OCI-LY7 (cell line): Measurements from ENCODE around the gene LYG1. TPM values are rescaled to one million over a fixed set of nuclear protein-coding genes. Genes with fewer than 3 reads are reported as not detected.
A peak's percentile ranks its signal among the peaks of the same experiment; 100 is the strongest.
"Not testable (repeated sequence)": the region's sequence is repeated elsewhere in the genome, so short reads cannot be mapped to it uniquely, and the experiment has no call there.

ENCODE experiments used
- Bru-seq: library from RNA; stranded (reverse); fragments of 400-500 nt; gene quantifications from one replicate; lab custom pipeline; 2021; lab: Mats Ljungman, UMichigan
- BruChase-seq, 2 experiments: library from RNA; stranded (reverse); fragments of 400-500 nt; gene quantifications; one replicate each; lab custom pipeline; 2021; lab: Mats Ljungman, UMichigan
- BruUV-seq: library from RNA; stranded (reverse); fragments of 400-500 nt; replicated peaks from 2 replicates; lab custom pipeline; 2021; lab: Mats Ljungman, UMichigan
- CTCF ChIA-PET: fragments of 300-600 bp; sonication (Branson Sonifier 250); formaldehyde crosslinking; loops from one replicate; lab custom pipeline; 2022; ENCODE audit warnings: antibody characterized with exemption; ENCODE audit not compliant: unreplicated experiment; lab: Charles Lee
- POLR2A ChIA-PET: fragments of 300-600 bp; sonication (Branson Sonifier 250); formaldehyde crosslinking; loops from one replicate; lab custom pipeline; 2022; ENCODE audit warnings: antibody characterized with exemption; lab: Charles Lee
- DNase-seq: peaks from one replicate; pipeline ENCODE4 v3.0.0-alpha.2; 2015; ENCODE audit warnings: low spot score
- H2AFZ ChIP-seq: fragments of 200-600 bp; sonication (generic), shearing (Covaris generic); 2 replicates; pipeline ENCODE4 v1.6.1; 2014; ENCODE audit warnings: mild to moderate bottlenecking, antibody characterized with exemption, low read length, moderate library complexity
- H3K27ac ChIP-seq: fragments of 200-600 bp; sonication (generic); 2 replicates; pipeline ENCODE4 v1.5.1; 2014; ENCODE audit warnings: mixed run types, low read depth, mild to moderate bottlenecking, moderate library complexity, low read length, inconsistent platforms; ENCODE audit not compliant: poor library complexity, severe bottlenecking
- H3K36me3 ChIP-seq: fragments of 200-600 bp; sonication (generic); 2 replicates; pipeline ENCODE4 v1.6.1; 2014; ENCODE audit warnings: mild to moderate bottlenecking, antibody characterized with exemption, low read length, moderate library complexity, mixed read lengths; ENCODE audit not compliant: insufficient read depth
- H3K4me1 ChIP-seq: fragments of 200-600 bp; sonication (generic); 2 replicates; pipeline ENCODE4 v1.5.1; 2014; ENCODE audit warnings: mild to moderate bottlenecking, low read length; ENCODE audit not compliant: insufficient read depth, poor library complexity, severe bottlenecking
- H3K4me2 ChIP-seq: fragments of 200-600 bp; sonication (generic); 2 replicates; pipeline ENCODE4 v1.6.1; 2014; ENCODE audit warnings: mild to moderate bottlenecking, low read length
- H3K4me3 ChIP-seq: fragments of 200-600 bp; sonication (generic); 2 replicates; pipeline ENCODE4 v1.5.1; 2014; ENCODE audit warnings: mild to moderate bottlenecking, low read depth, low read length; ENCODE audit not compliant: poor library complexity, severe bottlenecking
- H3K79me2 ChIP-seq: fragments of 200-600 bp; sonication (generic); 2 replicates; pipeline ENCODE4 v1.6.1; 2016; ENCODE audit warnings: low read depth, mild to moderate bottlenecking, low read length, moderate library complexity, mixed read lengths; ENCODE audit not compliant: insufficient read depth
- H3K9me2 ChIP-seq: fragments of 200-600 bp; sonication (generic); 2 replicates; pipeline ENCODE4 v1.6.1; 2016; ENCODE audit warnings: mild to moderate bottlenecking, low read length, mixed read lengths; ENCODE audit not compliant: insufficient read depth
- H3K9me3 ChIP-seq: fragments of 200-600 bp; sonication (generic); 2 replicates; pipeline ENCODE4 v1.6.1; 2014; ENCODE audit warnings: mild to moderate bottlenecking, mixed run types, low read length, mixed read lengths
- H4K20me1 ChIP-seq: fragments of 200-600 bp; sonication (generic); 2 replicates; pipeline ENCODE4 v1.6.1; 2014; ENCODE audit warnings: mild to moderate bottlenecking, antibody characterized with exemption, low read length, moderate library complexity, mixed read lengths; ENCODE audit not compliant: insufficient read depth
- EZH2phosphoT487 ChIP-seq: fragments of 200-600 bp; sonication (generic); IDR thresholded peaks from 2 replicates; pipeline ENCODE4 v1.6.1; 2018; ENCODE audit warnings: low read depth, borderline replicate concordance, mild to moderate bottlenecking, mixed run types, antibody characterized with exemption, low read length, moderate library complexity, mixed read lengths
- intact Hi-C: fragments of 100-400 bp; cut with micrococcal nuclease; formaldehyde crosslinking; loops from one replicate; pipeline ENCODE4 v1.10.0; 2022; ENCODE audit not compliant: unreplicated experiment
- long read RNA-seq: library from polyadenylated mRNA; stranded (forward); transcript quantifications from one replicate; pipeline ENCODE4 v2.0.0, GENCODE V29; 2022
- total RNA-seq, 2 experiments: library from RNA; depleted of rRNA in 1 of 2; stranded (reverse); fragments of >200 nt in 1 of 2; shearing (Covaris generic) in 1 of 2; gene quantifications; 2 replicates each; pipeline ENCODE4 v1.2.3, GENCODE V29; 2014 to 2022
- TF ChIP-seq, protein P1 (sequence below): fragments of 200-600 bp; sonication (generic); conservative IDR thresholded peaks from 2 replicates; pipeline ENCODE4 v1.5.1; 2014; ENCODE audit warnings: mild to moderate bottlenecking, antibody characterized with exemption, low read length, moderate library complexity, mixed read lengths

The LYG1 gene
- total RNA-seq (2014; rRNA removed; shearing (Covaris generic)) (2.7 and 3.0 TPM in 2 replicates), total RNA-seq (2022) (1.8 and 2.2 TPM in 2 replicates), Bru-seq, nascent RNA (percentile 42 among the genes with signal in this experiment), BruChase-seq, experiment 1, labeled RNA remaining after a 6-hour chase (percentile 52 among the genes with signal in this experiment), BruChase-seq, experiment 2, labeled RNA remaining after a 2-hour chase (percentile 52 among the genes with signal in this experiment)
- long read RNA-seq, partial matches to known transcripts, result 0 of 2 reads
- long read RNA-seq, other reads (novel, unspliced or antisense), result 2 of 2 reads

DNA sequence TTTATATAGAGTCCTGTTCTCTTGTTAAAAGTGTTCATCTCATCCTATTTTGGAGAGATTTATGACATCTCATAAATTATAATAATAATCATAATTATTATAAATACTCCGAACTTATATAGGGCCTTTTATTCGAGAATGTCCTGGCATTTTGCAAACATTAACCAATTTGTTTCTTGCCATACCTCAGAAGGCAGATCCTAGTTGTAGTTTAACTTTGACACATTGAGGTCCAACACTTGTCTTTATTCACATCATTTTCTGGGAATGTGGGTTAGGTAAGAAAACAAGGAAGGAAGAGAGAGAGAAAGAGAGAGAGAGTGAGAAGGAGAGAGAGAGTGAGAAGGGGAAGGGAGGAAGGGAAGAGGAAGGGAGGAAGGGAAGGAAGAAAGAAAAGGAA lies at the start of gene LYG1:
LYG1 (minus strand) TSS at position 101 of the 400 bp plus-strand sequence. CDS start 5,527 bp downstream, outside the sequence.
- intact Hi-C loops, H3K79me2 ChIP-seq, H3K9me2 ChIP-seq, H3K36me3 ChIP-seq, POLR2A ChIA-PET, H3K27ac ChIP-seq, H4K20me1 ChIP-seq, H3K4me2 ChIP-seq, CTCF ChIA-PET, H3K4me3 ChIP-seq, H3K4me1 ChIP-seq, H2AFZ ChIP-seq, DNase-seq, H3K9me3 ChIP-seq, BruUV-seq: not testable (repeated sequence)

DNA sequence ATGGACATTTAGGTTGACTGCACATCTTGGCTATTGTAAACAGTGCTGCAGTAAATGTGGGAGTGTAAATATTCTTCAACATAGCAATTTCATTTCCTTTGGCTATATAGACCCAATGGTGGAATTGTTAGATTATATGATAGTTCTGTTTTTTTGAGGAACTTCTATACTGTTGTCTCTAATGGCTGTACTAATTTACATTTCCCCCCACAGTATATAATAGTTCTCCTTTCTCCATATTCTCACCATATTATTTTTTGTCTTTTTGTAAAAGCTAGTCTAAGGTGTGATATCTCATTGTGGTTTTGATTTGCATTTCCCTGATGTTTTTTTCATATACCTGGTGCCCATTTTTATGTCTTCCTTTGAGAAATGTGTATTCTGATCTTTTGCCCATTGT lies 49.2 kb upstream of the LYG1 start:
- POLR2A ChIA-PET, result no interaction called here
- CTCF ChIA-PET, result no interaction called here

DNA sequence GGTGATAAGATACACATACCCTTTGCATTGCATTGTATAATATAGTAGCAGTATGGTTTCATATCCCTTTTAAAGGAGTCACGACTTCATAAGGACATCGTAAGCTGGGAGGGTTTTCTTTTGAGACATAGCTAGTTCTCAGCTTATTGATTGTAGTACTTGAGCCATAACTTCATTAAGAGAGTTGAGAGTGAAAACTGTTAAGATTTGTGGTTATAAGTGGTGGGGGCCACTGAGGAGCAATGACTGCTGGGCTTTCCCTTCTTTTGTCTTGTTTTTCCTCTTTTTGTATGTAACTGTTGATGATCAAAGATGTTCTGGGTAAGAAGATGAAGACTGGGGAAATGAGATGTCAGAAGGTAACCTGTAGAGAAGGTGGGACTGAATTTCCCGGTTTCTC lies 47.2 kb upstream of the LYG1 start:
- BruUV-seq, result no TSS peak
- intact Hi-C loops, result no loop called here
- peaks cover 26% of the 10 kb centered on the region for H3K4me1 ChIP-seq
- no peaks in the 10 kb centered on the region for H3K9me3 ChIP-seq
- ChIA-PET CTCF (no interaction called here), POLR2A (interaction anchor here (0.9 to 1.5 kb wide), 3 partner anchors 9 to 11 kb away, joined by 3 to 8 read pairs (median 4); partner anchors contain the start of gene EIF5B)
- H3K79me2 ChIP-seq, result peaks cover 97% of the 10 kb centered on the region
- H4K20me1 ChIP-seq, result peaks cover 31% of the 10 kb centered on the region
- DNase-seq, result peak; percentile 11
- no peak overlapping the region for H3K4me2 ChIP-seq
- no peaks in the 10 kb centered on the region for H3K9me2 ChIP-seq
- peaks cover 13% of the 10 kb centered on the region for H3K36me3 ChIP-seq
- no peak overlapping the region for H3K27ac ChIP-seq
- no peak for TF ChIP-seq EZH2phosphoT487
- TF ChIP-seq, protein P1, sequence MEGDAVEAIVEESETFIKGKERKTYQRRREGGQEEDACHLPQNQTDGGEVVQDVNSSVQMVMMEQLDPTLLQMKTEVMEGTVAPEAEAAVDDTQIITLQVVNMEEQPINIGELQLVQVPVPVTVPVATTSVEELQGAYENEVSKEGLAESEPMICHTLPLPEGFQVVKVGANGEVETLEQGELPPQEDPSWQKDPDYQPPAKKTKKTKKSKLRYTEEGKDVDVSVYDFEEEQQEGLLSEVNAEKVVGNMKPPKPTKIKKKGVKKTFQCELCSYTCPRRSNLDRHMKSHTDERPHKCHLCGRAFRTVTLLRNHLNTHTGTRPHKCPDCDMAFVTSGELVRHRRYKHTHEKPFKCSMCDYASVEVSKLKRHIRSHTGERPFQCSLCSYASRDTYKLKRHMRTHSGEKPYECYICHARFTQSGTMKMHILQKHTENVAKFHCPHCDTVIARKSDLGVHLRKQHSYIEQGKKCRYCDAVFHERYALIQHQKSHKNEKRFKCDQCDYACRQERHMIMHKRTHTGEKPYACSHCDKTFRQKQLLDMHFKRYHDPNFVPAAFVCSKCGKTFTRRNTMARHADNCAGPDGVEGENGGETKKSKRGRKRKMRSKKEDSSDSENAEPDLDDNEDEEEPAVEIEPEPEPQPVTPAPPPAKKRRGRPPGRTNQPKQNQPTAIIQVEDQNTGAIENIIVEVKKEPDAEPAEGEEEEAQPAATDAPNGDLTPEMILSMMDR, result no peak
- no peak overlapping the region for H2AFZ ChIP-seq
- no peak overlapping the region for H3K4me3 ChIP-seq

More for the DNA sequence above, 49.2 kb upstream of the LYG1 start:
- Histone ChIP-seq H2AFZ (no peak overlapping the region), H3K4me2 (no peak overlapping the region), H3K9me3 (no peaks in the 10 kb centered on the region), H4K20me1 (peaks cover 37% of the 10 kb centered on the region), H3K9me2 (no peaks in the 10 kb centered on the region), H3K36me3 (peaks cover 13% of the 10 kb centered on the region), H3K79me2 (peaks cover 97% of the 10 kb centered on the region), H3K4me1 (peaks cover 26% of the 10 kb centered on the region), H3K4me3 (no peak overlapping the region), H3K27ac (no peak overlapping the region)
- intact Hi-C loops, result no loop called here
- BruUV-seq, result no TSS peak
- DNase-seq, result no peak
- TF ChIP-seq EZH2phosphoT487, result no peak
- TF ChIP-seq, protein P1, result no peak
